ENCODE data around the gene CDON. TPM values are rescaled to one million over a fixed set of nuclear protein-coding genes. Genes with fewer than 3 reads are reported as not detected.

Gene CDON
- total and polyA plus RNA-seq, 2 donors (not counting 1 experiment from before 2014, with no cell fraction given) = 10.7 TPM

DNA sequence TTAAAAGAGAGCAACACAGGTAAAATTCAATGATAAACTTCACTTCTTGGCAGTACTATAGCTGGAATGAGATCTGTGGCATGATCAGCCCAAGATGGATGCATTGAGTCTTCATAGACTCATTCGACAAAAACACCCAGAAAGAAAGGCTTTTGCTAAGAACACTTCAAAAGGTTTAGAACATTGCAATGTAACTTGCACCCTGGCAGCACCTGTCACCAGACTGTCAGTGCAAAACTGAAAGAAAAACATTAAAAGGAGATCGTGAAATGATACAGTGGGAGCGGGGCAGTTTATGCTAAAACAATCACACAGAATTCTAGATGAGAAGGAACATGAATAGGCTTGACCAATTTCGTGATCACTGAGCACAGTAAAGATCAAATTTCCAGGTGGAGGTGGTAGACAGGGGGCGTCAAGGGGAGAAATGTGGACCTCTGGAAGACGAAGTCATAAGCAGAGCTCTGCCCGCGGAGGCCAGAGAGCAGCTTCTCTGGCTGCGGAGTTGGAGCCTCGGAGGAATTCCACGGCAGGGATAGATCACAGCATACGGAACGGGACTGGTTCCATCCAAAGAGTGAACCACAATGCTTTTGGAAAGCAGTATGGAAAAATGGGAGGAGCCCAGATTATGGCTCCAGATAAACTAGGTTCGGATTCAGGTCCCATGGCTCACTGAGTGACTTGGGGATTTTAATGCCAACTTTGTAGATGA is 104.9 kb downstream of the CDON start:
- no peaks in the 10 kb centered on the region for H3K27me3 ChIP-seq (ENCODE audit: control insufficient read depth, insufficient read depth, low read length)
- no peaks in the 10 kb centered on the region for H3K4me1 ChIP-seq (ENCODE audit: control insufficient read depth, extremely low read depth, insufficient read depth, low read length)
- no peak overlapping the region for H3K27ac ChIP-seq (ENCODE audit: insufficient read depth, low read length)
- no peak for DNase-seq (ENCODE audit: low read depth in 2 of 2)
- no peak overlapping the region for H3K4me2 ChIP-seq (ENCODE audit: extremely low read depth, insufficient read depth, low read length)
- TF ChIP-seq EZH2 (IDR thresholded peaks at IDR 0.05; ENCODE audit: low read length, missing control alignments) = no peak
- TF ChIP-seq, protein P1, sequence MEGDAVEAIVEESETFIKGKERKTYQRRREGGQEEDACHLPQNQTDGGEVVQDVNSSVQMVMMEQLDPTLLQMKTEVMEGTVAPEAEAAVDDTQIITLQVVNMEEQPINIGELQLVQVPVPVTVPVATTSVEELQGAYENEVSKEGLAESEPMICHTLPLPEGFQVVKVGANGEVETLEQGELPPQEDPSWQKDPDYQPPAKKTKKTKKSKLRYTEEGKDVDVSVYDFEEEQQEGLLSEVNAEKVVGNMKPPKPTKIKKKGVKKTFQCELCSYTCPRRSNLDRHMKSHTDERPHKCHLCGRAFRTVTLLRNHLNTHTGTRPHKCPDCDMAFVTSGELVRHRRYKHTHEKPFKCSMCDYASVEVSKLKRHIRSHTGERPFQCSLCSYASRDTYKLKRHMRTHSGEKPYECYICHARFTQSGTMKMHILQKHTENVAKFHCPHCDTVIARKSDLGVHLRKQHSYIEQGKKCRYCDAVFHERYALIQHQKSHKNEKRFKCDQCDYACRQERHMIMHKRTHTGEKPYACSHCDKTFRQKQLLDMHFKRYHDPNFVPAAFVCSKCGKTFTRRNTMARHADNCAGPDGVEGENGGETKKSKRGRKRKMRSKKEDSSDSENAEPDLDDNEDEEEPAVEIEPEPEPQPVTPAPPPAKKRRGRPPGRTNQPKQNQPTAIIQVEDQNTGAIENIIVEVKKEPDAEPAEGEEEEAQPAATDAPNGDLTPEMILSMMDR (conservative IDR thresholded peaks at IDR 0.05 in 1 of 2, IDR thresholded peaks at IDR 0.05 in 1 of 2; ENCODE audit: low read depth in 1 of 2, low read length in 2 of 2) = no peak
- no peaks in the 10 kb centered on the region for H4K20me1 ChIP-seq (ENCODE audit: control insufficient read depth, extremely low read depth, insufficient read depth, low read length)
- H3K9me3 ChIP-seq (ENCODE audit: control insufficient read depth, insufficient read depth, low read depth, low read length) = no peaks in the 10 kb centered on the region
- H3K36me3 ChIP-seq (ENCODE audit: control insufficient read depth, insufficient read depth, low read length) = no peaks in the 10 kb centered on the region
- H3K9ac ChIP-seq (ENCODE audit: insufficient read depth, low read length) = no peak overlapping the region
- no peak overlapping the region for H2AFZ ChIP-seq (ENCODE audit: low read length)
- H3K79me2 ChIP-seq (ENCODE audit: control insufficient read depth, insufficient read depth, low read length) = no peaks in the 10 kb centered on the region
- H3K4me3 ChIP-seq (replicated peaks in 1 of 4; ENCODE audit: control extremely low read depth in 1 of 4, insufficient read depth in 1 of 4, low read depth in 3 of 4, low read length in 4 of 4) = no peak overlapping the region

DNA sequence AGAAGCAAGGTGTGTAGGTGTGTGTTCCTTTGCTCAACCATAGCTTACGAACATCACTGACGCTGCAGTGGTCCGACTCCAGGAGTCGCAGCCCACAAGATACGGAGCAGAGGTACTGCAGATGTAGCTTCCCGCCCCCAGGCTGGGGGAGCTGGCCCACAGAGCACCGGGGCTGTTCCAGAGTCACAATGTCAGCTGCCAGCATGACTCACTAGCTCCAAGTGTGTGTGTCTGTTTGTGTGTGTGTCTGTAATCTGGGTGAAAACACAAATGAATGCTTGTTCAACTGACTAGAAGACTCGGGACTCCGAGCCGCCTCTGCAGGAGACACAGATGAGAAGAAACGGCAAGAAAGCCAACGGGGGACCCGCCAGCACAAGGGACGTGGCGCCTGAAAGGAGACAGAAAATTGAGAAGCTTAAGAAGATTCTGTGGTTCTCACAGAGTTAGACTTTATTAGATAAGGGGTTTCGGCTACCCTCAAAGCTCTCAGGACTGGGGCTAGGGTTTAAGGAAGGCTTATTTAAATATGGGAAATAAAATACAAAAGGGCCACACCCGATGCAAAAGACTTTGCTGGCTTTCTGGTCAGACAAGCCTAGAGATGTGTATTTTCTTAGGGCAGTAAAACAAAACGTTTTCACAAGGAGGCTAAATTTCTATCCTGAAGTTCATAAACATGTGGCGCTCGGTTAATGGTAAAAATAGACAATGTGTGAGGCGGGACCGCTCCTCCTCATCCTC is 106.1 kb downstream of the CDON start:
- no peak for TF ChIP-seq EZH2 (IDR thresholded peaks at IDR 0.05; ENCODE audit: low read length, missing control alignments)
- TF ChIP-seq, protein P1 (conservative IDR thresholded peaks at IDR 0.05 in 1 of 2, IDR thresholded peaks at IDR 0.05 in 1 of 2; ENCODE audit: low read depth in 1 of 2, low read length in 2 of 2) = no peak
- DNase-seq (ENCODE audit: low read depth in 2 of 2) = peak in 1 of 2 donors; percentile 58
- H3K9me3 ChIP-seq (ENCODE audit: control insufficient read depth, insufficient read depth, low read depth, low read length) = no peaks in the 10 kb centered on the region
- no peaks in the 10 kb centered on the region for H4K20me1 ChIP-seq (ENCODE audit: control insufficient read depth, extremely low read depth, insufficient read depth, low read length)
- H3K36me3 ChIP-seq (ENCODE audit: control insufficient read depth, insufficient read depth, low read length) = no peaks in the 10 kb centered on the region
- no peaks in the 10 kb centered on the region for H3K27me3 ChIP-seq (ENCODE audit: control insufficient read depth, insufficient read depth, low read length)
- H3K27ac ChIP-seq (ENCODE audit: insufficient read depth, low read length) = no peak overlapping the region
- H3K9ac ChIP-seq (ENCODE audit: insufficient read depth, low read length) = no peak overlapping the region
- H3K4me1 ChIP-seq (ENCODE audit: control insufficient read depth, extremely low read depth, insufficient read depth, low read length) = no peaks in the 10 kb centered on the region
- H3K79me2 ChIP-seq (ENCODE audit: control insufficient read depth, insufficient read depth, low read length) = no peaks in the 10 kb centered on the region
- no peak overlapping the region for H3K4me3 ChIP-seq (replicated peaks in 1 of 4; ENCODE audit: control extremely low read depth in 1 of 4, insufficient read depth in 1 of 4, low read depth in 3 of 4, low read length in 4 of 4)
- H2AFZ ChIP-seq (ENCODE audit: low read length) = no peak overlapping the region
- H3K4me2 ChIP-seq (ENCODE audit: extremely low read depth, insufficient read depth, low read length) = no peak overlapping the region

DNA sequence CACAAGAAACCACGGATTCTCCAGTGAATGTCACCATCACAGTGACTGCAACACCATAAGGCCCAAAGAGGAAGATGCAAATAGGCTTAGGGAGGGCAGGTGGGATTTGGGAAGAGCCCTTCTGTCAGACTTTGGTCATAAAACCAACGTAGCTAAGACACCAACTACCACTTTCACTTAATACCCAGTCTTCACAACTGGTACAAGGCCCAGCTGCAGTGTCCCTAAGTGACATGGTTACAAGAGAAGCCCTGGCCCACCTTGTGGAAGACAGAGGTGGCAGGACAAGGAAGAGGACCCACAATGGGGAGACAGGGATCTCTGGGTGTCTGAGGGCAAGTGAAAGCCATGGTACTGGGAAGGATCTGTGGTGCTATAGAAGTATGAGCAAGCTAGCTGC is 106.8 kb downstream of the CDON start:
- no peaks in the 10 kb centered on the region for H3K4me1 ChIP-seq (ENCODE audit: control insufficient read depth, extremely low read depth, insufficient read depth, low read length)
- H2AFZ ChIP-seq (ENCODE audit: low read length) = no peak overlapping the region
- DNase-seq (ENCODE audit: low read depth in 2 of 2) = no peak
- H3K4me3 ChIP-seq (replicated peaks in 1 of 4; ENCODE audit: control extremely low read depth in 1 of 4, insufficient read depth in 1 of 4, low read depth in 3 of 4, low read length in 4 of 4) = no peak overlapping the region
- H3K79me2 ChIP-seq (ENCODE audit: control insufficient read depth, insufficient read depth, low read length) = no peaks in the 10 kb centered on the region
- no peaks in the 10 kb centered on the region for H4K20me1 ChIP-seq (ENCODE audit: control insufficient read depth, extremely low read depth, insufficient read depth, low read length)
- H3K27ac ChIP-seq (ENCODE audit: insufficient read depth, low read length) = no peak overlapping the region
- no peak overlapping the region for H3K4me2 ChIP-seq (ENCODE audit: extremely low read depth, insufficient read depth, low read length)
- no peaks in the 10 kb centered on the region for H3K27me3 ChIP-seq (ENCODE audit: control insufficient read depth, insufficient read depth, low read length)
- TF ChIP-seq EZH2 (IDR thresholded peaks at IDR 0.05; ENCODE audit: low read length, missing control alignments) = no peak
- TF ChIP-seq, protein P1 (conservative IDR thresholded peaks at IDR 0.05 in 1 of 2, IDR thresholded peaks at IDR 0.05 in 1 of 2; ENCODE audit: low read depth in 1 of 2, low read length in 2 of 2) = no peak
- no peak overlapping the region for H3K9ac ChIP-seq (ENCODE audit: insufficient read depth, low read length)
- H3K36me3 ChIP-seq (ENCODE audit: control insufficient read depth, insufficient read depth, low read length) = no peaks in the 10 kb centered on the region
- H3K9me3 ChIP-seq (ENCODE audit: control insufficient read depth, insufficient read depth, low read depth, low read length) = no peaks in the 10 kb centered on the region
